AG09319 (cell line): ENCODE results near the gene MRPL28.
A peak's percentile ranks its signal among the peaks of the same experiment; 100 is the strongest.

Source experiments
- DNase-seq: peaks from one replicate; pipeline ENCODE4 v3.0.0-alpha.2; 2010; ENCODE audit warnings: low read depth; ENCODE audit errors: extremely low read depth
- TF ChIP-seq, protein P1 (sequence below): IDR thresholded peaks from 2 replicates; pipeline ENCODE4 v1.5.1; 2011; ENCODE audit warnings: low read depth, mild to moderate bottlenecking, inconsistent platforms, low read length, moderate library complexity

The MRPL28 gene

DNA sequence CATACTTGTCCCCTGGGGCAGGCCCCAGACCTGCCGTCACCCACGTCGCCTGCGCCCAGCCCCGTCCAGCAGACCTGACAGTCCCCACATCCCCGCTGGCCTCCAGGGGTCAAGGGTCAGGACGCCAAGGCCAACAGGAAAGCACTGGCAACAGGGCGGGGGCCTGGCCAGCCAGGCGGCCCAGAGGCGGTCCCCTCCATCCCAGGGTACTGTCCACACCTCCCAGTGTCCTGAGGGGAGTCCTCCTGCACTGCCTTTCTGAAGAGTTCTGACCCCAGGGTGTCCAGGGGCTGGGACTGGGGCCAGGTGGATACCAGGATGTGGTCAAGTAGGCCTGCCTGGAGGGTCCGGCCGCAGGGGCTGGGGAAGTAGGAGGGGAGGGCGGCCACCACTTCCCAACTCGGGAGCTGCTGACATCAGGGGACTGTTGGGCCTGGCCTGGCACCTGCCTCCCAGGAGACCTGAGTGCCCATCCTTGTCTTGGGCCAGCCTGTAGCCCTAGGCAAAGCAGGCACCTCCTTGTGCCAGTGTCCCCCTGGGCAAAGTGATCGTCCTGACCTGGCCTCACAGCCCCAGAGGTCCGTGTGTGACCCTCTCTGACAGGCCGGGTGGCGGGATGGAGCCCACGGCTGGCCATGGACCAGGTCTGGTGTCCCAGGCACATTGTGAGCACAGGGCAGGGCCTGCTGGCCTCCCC lies 11.1 kb downstream of the MRPL28 start:
- DNase-seq, result no peak
- TF ChIP-seq, protein P1, sequence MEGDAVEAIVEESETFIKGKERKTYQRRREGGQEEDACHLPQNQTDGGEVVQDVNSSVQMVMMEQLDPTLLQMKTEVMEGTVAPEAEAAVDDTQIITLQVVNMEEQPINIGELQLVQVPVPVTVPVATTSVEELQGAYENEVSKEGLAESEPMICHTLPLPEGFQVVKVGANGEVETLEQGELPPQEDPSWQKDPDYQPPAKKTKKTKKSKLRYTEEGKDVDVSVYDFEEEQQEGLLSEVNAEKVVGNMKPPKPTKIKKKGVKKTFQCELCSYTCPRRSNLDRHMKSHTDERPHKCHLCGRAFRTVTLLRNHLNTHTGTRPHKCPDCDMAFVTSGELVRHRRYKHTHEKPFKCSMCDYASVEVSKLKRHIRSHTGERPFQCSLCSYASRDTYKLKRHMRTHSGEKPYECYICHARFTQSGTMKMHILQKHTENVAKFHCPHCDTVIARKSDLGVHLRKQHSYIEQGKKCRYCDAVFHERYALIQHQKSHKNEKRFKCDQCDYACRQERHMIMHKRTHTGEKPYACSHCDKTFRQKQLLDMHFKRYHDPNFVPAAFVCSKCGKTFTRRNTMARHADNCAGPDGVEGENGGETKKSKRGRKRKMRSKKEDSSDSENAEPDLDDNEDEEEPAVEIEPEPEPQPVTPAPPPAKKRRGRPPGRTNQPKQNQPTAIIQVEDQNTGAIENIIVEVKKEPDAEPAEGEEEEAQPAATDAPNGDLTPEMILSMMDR, result no peak

DNA sequence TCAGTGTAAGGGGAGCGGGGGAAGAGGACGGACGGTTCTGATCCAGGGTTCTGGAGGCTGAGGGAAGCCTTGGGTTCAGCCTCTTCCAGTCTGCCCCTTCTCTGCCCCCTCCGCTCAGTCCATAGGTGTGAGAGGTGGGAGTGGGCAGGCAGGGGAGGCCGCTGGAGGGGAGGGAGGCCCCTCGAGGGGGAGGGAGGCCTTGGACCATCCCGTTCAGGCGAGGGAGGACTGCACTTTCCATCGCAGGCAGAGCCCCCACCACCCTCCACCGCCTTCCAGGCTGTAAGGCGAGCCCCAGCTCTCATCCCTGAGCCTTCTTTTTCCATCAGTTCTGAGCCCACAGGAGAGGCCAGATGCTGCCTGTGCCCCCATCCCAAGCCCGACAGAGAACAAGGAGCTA lies 13.6 kb downstream of the MRPL28 start:
- DNase-seq, result no peak

DNA sequence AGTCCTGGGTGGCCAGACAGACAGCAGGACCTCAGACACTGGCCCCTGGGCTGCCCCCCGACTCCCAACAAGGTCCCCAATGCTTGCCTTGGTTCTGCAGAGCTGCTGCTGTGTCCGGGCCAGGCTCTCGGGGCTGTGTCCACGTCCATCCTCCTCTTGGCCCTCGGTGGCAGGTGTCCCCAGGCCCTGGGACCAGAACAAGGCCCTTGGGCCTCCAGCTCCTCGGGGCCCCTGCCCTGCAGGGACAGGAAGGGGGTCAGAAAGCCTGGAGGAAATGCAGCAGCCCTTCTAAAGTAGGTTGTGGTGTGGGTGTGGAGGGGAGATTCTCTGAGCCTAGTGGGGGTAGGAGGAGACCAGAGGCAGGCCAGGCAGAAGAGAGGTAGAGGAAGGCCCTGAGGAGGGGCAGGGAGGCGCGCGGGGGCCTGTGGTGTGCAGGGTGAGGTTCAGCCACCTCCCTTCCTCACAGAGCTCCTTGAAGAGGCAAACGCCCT lies 15.3 kb downstream of the MRPL28 start:
- TF ChIP-seq, protein P1, result no peak
- DNase-seq, result no peak

More for the DNA sequence above, 13.6 kb downstream of the MRPL28 start:
- TF ChIP-seq, protein P1, result no peak

DNA sequence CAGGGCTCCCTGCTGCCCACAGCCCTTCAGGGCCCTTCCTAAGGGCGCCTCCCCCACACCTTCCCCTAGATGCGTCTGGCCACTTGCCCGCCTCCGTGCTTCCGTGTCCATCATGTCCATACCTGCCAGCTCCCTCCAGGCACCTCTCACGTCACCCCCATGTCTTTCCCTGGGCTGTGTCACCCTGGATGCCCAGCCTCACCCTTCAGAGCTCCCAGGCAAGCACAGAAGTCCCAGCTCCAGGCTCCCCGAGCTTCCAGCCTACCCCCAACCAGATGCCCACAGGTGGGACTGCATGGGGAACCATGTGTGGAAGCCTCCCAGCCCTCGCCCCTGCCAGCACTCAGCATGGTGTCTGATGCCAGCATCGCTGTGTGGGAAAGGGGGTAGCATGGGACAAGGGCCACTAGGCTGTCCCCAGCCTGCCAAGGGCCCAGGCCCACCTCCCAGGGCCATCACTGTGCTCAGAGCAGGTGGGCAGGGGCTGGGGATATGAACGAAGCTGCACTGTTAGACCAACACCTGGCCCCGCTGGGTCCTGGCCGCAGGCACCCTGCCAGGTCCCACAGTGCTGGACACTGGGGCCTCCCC lies 16.0 kb downstream of the MRPL28 start:
- no peak for DNase-seq
- TF ChIP-seq, protein P1, result no peak

DNA sequence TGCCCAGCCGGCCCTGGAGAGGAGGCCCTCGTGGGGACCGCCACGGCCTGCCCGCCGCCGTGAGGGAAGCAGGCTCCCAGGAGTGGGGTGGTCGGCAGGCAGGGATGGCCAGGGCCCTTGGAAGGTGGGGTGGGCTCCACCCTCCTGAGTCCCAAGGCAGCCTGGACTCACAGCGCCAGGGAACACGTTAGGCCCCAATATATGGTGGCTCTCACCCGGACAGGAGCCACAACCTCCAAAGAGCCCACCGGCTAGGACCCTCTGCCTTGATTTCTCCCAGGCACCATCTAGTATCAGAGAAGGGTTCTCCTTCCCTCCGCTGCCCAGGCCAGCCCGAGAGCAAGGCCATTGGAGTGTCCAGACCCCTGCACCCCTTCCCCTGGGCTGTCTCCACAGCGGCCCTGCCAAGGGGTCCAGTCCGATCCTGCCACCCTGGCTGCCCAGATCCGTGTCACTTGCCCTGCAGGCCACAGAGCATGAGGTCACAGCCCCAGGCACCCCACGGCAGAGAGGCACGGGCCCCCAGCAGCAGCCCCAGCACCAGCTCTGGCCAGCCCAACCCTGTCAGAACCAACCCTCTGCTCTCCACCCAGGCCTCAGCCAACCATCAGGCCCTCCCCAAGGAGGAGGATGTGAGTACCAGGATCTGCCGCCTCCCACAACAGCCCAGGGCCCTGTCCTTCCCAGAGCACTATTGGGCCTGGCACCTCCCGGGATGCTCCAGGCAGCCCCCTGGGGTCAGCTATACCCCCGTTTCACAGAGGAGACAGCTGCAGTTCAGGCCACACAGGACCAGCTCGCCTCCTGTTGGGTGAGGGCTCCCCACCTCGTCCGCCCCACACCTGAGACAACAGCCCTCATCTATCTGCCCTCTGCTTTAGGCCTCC lies 16.7 kb downstream of the MRPL28 start:
- TF ChIP-seq, protein P1, result no peak
- no peak for DNase-seq

DNA sequence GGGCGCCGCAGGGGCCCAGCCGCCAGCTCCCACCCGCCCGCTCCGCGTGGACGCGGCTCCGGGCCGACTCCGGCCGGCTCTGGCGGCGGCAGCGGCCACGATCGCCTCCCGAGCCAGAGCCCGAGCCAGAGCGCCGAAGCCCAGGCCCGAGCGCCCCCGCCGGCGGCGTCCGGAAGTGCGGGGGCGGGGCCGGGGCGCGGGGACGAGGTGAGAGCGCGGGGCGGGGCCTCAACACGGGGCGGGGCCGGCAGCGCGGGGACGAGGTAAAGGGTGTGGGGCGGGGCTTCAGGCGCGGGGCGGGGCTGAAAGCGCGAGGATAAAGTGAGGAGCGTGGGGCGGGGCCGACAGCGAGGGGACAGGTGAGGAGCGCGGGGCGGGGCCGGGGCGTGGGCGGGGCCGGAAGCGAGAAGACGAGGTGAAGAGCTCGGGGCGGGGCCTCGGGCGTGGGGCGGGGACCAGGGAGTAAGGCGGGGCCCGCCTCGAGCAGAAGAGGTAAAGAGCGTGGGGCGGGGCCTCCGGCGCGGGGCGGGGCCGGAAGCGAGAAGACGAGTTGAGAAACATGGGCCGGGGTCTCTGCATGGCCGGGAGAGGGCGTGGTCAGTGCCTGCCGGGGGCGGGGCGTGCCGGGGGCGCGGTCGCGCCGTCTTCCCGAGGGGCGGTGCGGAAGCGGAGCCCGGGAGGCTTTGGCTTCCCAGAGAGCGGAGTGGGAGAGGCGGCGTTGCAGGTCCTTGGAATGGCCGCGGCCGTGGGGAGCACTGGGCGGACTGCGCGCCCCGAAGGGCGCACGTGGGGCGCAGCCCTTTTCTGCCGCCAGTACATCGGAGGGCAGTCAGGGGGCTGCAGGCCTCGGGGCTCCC lies 17.6 kb downstream of the MRPL28 start, which contains the start of gene AXIN1:
Gene AXIN1 (minus strand): TSS at position 177 of the 857 bp plus-strand sequence. CDS start 5,698 bp downstream, outside the sequence.
- peak; percentile 80 for DNase-seq
- TF ChIP-seq, protein P1, result peak; percentile 17
